GM19035 (cell line): ENCODE results near the gene TMEM243.
"Not testable (repeated sequence)": the region's sequence is repeated elsewhere in the genome, so short reads cannot be mapped to it uniquely, and the experiment has no call there.

Experiments used
- ATAC-seq: cut with Tn5 transposase; IDR thresholded peaks from one replicate; pipeline ENCODE4 v1.9.1; 2021; ENCODE audit not compliant: unreplicated experiment

The TMEM243 gene

DNA sequence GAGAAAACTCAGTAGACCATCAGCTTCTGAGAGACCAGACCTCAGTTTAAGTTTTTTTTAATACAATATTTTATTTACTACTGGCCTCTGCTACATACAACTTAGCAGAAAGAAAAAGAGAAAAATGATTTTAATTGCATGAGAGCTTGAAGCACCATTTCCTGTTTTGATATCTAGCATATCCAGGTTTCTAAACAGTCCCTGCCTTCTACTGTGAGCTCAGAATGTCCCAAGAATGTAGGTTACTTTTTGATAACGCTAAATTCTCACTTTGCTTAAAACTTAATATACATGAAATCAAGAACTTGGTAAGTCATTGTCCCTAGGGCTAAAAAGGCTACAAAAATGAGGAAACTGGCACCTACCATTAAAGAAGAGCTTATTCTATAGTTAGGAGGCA is 7.0 kb downstream of the TMEM243 start:
- ATAC-seq = no peak

DNA sequence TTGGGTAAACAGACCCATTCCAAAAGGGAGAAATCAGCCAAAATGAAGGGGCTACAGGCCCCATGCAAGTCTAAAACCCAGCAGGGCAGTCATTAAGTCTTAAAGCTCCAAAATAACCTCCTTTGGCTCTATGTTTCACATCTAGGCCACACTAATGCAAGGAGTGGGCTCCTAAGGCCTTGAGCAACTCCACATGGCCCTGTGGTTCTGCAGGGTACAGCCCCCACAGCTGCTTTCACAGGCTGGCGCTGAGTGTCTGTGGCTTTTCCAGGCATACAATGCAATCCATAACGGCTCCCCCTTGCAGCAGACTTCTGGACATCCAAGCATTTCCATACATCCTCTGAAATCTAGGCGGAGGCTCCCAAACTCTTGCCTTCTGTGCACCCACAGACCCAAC is 9.0 kb downstream of the TMEM243 start:
- no peak for ATAC-seq

DNA sequence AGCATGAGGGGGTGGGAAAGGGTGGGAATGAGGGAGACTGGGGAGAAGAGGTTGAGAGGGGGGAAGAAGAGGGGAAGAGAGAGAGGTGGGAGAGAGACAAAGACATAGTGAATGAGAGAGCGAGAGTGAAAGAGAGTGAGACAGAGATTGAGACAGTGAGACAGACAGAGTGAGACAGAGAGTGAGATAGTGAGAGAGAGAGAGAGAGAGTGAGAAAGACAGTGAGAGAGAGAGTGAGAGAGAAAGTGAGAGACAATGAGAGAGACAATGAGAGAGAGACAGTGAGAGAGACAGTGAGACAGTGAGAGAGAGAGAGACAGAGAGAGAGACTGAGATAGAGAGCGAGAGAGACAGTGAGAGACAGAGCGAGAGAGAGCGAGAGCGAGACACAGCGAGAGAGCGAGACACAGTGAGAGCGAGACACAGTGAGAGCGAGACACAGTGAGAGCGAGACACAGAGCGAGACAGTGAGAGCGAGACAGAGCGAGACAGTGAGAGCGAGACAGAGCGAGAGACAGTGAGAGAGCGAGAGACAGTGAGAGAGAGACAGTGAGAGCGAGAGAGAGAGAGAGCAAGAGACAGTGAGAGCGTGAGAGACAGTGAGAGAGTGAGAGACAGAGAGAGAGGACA is 10.1 kb downstream of the TMEM243 start:
- no peak for ATAC-seq

DNA sequence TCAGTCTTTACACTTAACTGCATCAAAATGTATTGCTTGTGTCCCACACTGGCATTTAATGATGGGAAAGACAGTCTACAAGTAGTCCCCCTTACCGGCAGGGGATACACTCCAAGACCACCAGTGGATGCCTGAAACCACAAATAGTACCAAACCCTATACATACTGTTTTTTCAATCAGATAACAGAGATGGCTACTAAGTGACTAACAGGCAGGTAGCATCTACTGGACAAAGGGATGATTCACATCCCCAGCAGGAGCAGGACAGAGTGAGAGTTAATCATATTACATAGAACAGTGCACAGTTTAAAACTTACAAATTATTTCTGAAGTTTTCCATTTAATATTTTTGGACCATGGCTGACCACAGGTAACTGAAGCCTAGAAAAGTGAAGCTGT is 13.2 kb downstream of the TMEM243 start:
- ATAC-seq = no peak

GRCh38 chr7:87205701-87206100 is 13.8 kb downstream of the TMEM243 start:
- ATAC-seq = not testable (repeated sequence)

DNA sequence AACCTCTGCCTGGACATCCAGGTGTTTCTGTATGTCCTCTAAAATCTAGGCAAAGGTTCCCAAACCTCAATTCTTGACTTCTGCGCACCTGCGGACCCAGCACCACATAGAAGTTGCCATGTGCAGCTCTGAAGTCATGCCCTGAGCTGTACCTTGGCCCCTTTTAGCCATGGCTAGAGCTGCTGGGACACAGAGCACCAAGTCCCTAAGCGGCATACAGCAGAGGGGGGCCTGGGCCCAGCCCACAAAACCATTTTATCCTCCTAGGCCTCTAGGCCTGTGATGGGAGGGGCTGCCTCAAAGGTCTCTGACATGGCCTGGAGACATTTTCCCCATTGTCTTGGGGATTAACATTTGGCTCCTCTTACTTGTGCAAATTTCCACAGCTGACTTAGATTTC is 14.6 kb downstream of the TMEM243 start:
- ATAC-seq = no peak

- ATAC-seq = not testable (repeated sequence)
Observed at GRCh38 chr7:87203929-87204328, 15.6 kb downstream of the TMEM243 start.

GRCh38 chr7:87202705-87203104 is 16.8 kb downstream of the TMEM243 start:
- ATAC-seq = no peak

DNA sequence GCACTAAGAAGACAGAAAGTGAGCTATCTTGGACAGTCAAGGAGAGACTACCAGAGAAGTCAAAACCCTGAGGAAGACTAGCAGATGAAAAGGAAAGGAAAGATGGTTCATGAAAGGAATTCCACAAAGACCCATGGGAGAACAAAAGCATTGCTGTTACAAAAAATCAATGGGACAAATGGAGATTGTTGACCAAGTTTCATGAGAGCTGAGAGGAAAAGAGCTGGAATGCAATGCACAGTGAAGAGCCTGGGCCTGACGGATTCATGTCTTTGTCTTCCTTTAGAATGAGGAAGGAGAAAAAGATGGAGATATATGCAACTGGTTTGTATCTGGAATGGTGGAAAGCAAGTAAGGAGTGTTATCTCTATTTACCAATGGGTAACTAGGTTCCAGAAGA is 17.3 kb downstream of the TMEM243 start:
- ATAC-seq = no peak

- no peak for ATAC-seq
Observed at GRCh38 chr7:87199700-87200450, 19.7 kb downstream of the TMEM243 start.

DNA sequence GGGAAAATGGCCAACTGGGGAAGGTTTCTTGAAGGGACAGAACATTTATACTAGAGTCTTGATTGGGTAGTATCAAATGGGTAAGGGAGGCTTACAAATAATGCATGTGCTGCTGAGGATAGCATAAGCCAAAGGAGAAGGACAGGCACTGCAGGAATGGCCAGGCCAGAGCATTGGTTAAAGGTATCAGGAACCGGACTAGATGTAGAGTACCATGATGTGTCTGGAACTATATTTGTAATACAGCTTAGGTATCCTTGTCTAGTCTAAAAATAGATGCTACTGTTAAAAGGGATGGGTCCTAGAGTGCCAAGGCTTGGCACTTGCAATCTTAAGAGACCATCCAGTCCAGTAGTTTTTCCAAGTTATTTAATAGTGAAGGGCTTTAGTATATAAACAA is 20.3 kb downstream of the TMEM243 start:
- no peak for ATAC-seq

DNA sequence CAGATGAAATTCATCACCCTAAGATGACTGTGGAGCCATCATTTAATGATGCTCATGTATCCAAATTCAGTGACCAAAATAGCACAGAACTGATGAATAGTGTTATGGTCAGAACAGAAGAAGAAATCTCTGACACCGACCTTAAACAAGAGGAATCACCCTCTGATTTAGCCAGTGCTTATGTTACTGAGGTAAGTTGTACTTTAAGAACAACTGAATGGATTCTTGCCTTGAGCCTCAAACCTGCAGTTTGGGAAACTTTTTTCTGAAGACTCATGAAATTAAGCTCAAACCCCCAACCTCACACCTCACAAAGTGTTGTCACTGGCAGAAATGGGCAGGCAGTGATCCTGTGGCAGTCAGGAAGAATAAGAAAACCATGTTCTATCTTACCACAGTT is 25.6 kb downstream of the TMEM243 start:
- no peak for ATAC-seq

DNA sequence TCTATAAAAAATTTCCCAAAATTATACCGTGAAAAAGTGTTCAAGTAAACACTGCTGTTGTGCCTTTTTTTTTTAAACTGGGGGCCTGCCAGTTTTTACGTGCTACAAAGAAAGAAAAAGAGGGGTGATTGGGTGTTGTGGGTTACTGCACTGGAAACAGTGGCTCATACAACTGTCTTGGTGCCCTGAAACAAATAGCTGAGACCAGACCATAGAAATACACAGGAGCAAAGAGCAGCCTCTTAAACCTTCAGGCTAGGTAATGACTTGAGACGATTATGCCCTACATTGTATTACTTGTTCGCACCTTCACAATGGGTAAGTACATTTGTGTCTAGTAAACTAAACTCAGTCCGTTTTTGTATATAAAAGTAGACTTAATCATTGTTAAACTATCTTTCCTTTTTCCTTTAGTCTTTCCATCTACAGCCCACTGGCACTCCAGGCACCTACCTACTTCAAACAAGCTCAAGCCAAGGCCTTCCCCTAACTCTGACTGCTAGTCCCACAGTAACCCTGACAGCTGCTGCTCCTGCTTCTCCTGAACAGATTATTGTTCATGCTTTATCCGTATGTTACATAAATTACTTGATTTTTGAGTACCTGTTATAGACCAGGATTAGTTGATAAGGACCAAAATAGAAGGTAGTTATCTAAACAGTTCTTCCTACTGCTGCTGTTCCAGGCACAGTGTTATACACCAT is 26.6 kb downstream of the TMEM243 start:
- ATAC-seq = no peak

DNA sequence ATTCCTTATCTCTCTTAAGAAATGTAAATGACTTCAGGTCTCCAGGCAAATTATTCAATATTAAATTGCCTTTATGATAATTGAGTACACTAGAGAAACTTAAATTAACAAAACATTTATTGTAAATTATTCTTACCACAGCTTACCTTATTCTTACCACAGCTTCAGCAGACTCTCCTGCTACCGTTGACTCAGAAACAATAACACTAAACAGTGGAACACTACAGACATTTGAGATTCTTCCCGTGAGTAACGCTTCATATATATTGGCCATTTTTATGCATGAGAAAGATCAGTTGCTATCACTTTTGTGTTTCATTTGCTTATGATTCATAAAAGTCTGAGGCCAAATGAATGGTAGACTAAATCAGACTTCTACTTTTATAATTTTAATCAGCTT is 28.7 kb downstream of the TMEM243 start:
- ATAC-seq = no peak

DNA sequence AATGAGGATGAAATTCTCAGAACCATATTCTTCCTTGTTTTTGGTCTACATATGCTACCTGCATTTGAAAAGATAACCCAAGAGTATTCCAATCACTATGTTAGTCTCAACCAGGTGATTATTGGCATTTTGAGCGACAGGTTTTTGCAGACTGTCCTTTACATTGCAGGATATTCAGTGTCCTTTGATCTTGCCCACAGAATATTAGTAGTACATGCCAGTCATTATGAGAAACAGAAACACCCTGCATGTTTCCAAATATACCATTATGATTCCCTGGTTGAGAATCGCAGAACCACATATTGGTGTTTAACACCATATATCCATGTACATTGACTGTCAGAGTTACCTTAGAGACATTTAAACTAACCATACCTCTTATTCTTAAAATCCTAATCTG is 30.6 kb downstream of the TMEM243 start:
- no peak for ATAC-seq

DNA sequence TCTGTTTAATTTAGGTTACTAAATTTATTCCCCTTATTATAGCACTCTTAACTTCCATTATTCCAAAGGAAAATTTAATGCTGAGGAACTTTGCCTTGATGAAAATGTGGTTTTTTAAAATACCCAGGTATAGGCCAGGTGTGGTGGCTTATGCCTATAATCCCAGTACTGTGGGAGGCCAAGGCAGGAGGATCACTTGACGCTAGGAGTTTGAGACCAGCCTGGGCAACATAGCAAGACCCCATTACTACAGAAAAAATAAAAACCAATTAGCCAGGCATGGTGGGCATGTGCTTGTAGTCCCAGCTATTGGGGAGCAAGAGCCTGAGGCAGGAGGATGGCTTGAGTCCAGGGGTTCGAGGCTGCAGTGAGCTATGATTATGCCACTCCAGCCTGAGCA is 32.4 kb downstream of the TMEM243 start:
- no peak for ATAC-seq

- ATAC-seq = no peak
Observed at GRCh38 chr7:87179180-87179579, 40.4 kb downstream of the TMEM243 start.

DNA sequence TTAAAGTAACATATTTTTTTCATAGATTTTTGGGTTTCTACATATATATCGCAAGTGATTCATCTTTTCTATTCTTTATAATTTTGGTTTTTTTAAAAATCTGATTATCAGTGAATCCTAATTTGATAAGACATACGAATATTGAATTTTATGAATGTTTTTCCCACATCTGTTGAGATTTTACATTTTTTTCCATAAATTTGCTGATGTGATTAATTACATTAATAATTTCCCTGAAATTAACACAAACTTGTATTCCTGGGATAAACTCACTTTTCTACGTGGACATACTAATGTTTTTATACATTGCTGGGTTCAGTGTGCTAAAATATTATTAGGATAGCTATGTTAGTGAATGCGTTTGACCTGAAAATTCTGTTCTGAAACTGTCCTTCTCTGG is 41.2 kb downstream of the TMEM243 start:
- ATAC-seq = no peak

DNA sequence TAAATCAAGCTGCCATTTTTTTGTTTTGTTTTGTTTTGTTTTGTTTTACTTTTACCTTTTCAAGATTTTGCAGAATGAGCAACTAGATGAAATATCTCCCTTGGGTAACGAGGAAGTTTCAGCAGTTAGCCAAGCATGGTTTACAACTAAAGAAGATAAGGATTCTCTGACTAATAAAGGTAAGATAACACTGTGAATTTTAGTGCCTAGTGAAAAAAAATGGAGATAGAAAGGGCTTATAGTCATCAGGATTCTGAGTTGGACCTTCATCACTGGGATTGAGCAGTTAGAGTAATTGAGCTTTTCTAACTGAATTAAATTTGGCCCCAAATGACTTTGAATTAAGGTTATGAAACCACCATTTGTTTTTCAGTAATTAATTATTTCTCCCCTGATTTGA is 46.1 kb downstream of the TMEM243 start:
- no peak for ATAC-seq

- ATAC-seq = no peak
Observed at GRCh38 chr7:87171282-87171934, 48.1 kb downstream of the TMEM243 start.

DNA sequence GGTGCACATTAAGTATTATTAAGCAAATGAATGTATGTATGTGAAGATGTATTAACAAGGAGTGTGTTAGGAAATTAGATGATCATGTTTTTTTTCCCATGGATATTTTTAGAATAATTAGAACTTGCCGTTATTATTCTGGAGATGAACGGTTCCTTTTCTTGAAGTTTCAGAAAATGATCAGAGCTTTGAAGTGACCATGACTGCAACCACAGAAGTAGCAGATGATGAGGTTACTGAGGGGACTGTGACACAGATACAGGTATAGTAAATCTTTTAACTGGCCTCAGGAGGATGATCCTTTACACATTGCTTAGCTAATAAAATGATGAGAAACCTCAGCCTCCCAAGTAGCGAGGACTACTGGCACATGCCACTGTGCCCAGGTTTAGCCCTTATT is 48.7 kb downstream of the TMEM243 start:
- no peak for ATAC-seq

DNA sequence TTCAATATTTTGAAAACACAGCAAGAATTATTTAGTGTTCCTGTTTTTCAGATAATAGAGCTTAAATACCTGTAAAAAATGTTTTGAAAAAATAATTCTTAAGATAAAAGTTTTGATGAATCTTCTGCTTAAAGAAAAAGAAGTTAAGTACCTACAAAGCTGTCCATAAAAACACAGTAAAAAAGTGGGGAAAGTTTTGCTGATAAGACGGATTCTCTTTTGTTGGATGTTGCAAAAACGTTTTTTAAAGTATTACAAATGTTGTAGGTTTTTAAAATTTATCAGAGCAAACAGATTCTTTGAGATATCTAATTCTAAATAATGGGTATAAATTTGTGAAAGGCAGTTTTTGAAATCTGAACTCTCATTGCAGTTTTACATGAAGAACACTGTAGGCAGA is 55.1 kb downstream of the TMEM243 start:
- ATAC-seq = no peak
